ENCODE data around the gene ZDHHC4.

Gene ZDHHC4

GRCh38 chr7:6577369-6578113, at the start of gene ZDHHC4:
Gene ZDHHC4 (plus strand): TSS chr7:6577454. CDS start chr7:6580562, 3,108 bp downstream.
- DNase-seq: peak; percentile 96

- no peak for DNase-seq
Measured at GRCh38 chr7:6528401-6529130, 48.7 kb upstream of the ZDHHC4 start.

GRCh38 chr7:6529643-6530042, 47.6 kb upstream of the ZDHHC4 start:
- DNase-seq: no peak

GRCh38 chr7:6530626-6531491, 46.4 kb upstream of the ZDHHC4 start:
- peak; percentile 28 for DNase-seq

- no peak for DNase-seq
Measured at GRCh38 chr7:6531492-6532279, 45.6 kb upstream of the ZDHHC4 start.

- no peak for DNase-seq
Measured at GRCh38 chr7:6532516-6532915, 44.7 kb upstream of the ZDHHC4 start.

- no peak for DNase-seq
Measured at GRCh38 chr7:6533893-6534495, 43.3 kb upstream of the ZDHHC4 start.

GRCh38 chr7:6536262-6537260, 40.7 kb upstream of the ZDHHC4 start:
- DNase-seq: no peak

- DNase-seq: no peak
Measured at GRCh38 chr7:6542368-6542767, 34.9 kb upstream of the ZDHHC4 start.

GRCh38 chr7:6545398-6546126, 31.7 kb upstream of the ZDHHC4 start:
- DNase-seq: peak; percentile 27

- no peak for DNase-seq
Measured at GRCh38 chr7:6546498-6547251, 30.6 kb upstream of the ZDHHC4 start.

GRCh38 chr7:6547400-6547799, 29.9 kb upstream of the ZDHHC4 start:
- no peak for DNase-seq

- no peak for DNase-seq
Measured at GRCh38 chr7:6551016-6551511, 26.2 kb upstream of the ZDHHC4 start, which contains the start of gene GRID2IP. Gene GRID2IP (minus strand): TSS chr7:6551461. CDS start chr7:6551436, 25 bp downstream.

GRCh38 chr7:6553448-6554044, 23.7 kb upstream of the ZDHHC4 start:
- DNase-seq: no peak

- DNase-seq: no peak
Measured at GRCh38 chr7:6554848-6555247, 22.4 kb upstream of the ZDHHC4 start.

GRCh38 chr7:6556196-6556595, 21.1 kb upstream of the ZDHHC4 start:
- DNase-seq: no peak

GRCh38 chr7:6558837-6559236, 18.4 kb upstream of the ZDHHC4 start:
- peak; percentile 81 for DNase-seq

GRCh38 chr7:6559896-6560295, 17.4 kb upstream of the ZDHHC4 start:
- no peak for DNase-seq

GRCh38 chr7:6562106-6562505, 15.1 kb upstream of the ZDHHC4 start:
- DNase-seq: no peak

Data from hematopoietic multipotent progenitor cell treated with erythropoietin and hydrocortisone succinate and interleukin-3 and kit ligand, for 6 days (in vitro differentiated cells).